Stimulated activated CD8-positive, alpha-beta memory T cell treated with anti-CD3 and anti-CD28 coated beads, Interleukin-2, amount 100 ng/mL, for 48 hours (primary cell): Measurements from ENCODE around the gene HEATR9.

ENCODE experiments used
- DNase-seq, 2 donors: peaks; one replicate each; pipeline ENCODE4 v3.0.0-alpha.2; 2020; ENCODE audit warnings: low read depth in 2 of 2

HEATR9 gene

DNA sequence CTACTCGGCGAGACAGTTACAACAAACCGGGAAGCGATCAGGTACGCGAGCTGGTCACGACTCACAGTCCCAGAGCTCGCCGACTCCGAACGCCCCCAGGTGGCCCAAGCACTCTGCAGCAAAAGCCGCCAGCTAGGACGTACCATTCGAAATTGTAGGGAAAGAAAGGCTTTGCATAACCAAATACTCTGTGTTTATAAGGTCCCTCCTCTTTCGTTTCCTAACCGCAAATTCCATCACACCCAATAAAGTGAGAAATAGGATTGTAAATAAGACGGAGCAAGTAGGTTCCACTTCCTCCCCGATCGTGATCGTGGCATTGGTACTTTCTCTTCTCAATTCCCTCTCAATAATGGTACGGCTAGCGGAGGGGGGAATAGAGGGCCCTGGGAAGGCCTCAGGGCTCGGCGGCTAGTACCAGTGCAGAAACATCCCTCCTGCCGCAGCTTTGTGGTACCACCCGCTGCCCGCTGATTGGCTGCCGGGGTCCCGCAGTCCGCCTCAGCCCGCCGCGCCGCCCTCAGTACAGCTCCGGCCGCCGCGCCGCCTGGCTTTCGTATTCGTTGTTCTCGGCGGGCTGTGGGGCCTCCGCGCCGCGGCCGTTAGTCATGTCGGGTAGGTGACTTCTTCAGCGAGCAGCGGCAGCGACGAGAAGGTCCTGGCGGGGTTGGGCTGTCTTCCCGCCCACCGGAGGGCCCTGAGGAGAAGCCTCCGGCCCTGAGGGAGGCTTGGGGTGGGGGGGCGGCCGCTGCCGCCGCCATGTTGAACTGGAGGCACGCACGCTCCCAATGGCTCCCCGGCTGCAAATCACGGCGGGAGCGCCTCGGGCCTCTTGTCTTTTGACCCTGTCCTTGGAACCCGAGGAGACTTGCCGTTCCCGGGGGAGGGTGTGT, 59.5 kb downstream of the HEATR9 start, which contains the start of gene TAF15:
Gene TAF15, plus strand, starts transcription at position 523 of the 893 bp plus-strand sequence. Its CDS starts 86 bp downstream, at position 609.
- peak; percentile 92 to 93 for DNase-seq

DNA sequence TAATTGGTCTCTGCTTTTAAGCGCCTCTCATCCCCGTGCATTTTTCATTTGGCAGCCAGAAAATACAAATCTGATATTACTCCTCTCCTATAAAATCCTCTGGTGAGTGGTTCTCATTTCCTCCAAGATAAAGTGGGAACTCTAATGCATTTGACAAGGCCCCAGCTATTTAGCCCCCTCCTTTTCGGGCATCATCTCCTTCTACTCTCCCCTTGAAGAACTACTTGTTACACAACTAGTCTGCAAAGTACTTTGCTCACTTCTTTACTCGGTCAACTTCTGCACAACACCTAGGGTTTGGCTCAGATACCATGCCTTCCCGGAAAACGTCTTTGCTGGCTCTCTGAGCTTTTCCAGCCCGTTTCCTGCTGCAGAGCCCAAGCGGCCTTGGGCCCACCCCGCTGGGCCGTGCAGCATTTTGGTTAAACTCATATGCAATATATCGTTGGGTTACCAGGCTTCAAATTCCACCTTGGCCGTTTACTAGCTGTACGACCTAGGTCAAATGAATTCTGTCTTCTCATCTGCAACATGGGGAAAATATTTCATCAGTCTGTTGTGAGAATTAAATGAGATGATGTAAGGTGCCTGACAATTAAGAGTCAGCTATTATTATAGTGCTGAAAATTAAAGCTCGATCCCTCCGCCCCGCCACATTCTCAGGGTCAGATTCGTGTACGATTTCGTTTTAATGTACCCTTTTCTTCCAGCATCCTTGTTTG, 60.3 kb downstream of the HEATR9 start:
- no peak for DNase-seq

DNA sequence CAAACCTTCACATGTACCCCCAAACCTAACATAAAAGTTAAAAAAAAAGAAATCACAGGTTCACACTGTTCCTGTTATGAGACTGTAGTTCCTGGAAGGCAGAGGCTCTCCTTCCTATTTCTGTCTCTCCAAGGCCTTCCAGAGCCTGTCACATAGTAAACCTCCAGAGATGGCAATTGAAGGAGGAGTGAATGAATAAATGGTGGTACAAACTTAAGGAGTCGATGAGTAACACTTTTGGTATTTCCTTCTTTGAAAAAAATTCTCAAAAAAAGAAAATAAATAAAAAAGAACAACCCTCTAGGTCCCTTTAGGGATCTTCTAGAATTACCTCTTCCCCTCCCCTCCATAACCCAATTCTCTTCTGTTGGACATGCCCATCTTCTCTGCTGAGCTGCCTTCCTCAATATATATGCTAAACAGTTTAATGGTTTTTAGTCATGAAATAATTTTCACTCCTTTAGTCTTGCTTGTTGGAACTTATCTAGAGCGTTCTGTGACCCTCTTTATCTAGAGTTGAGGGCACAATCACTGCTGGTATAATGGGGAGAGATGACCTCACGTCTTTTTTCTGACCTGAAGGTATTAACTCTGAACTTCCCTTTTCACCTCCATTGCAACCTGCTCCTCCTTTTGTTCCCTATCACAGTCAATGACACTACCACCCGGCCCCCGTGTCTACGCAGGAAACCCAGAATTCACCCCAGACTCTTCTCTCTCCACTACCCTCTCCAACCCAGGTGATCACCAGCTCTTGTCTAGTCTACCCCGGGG, 61.1 kb downstream of the HEATR9 start:
- DNase-seq: no peak
